ENCODE results near the gene PGS1. TPM values are rescaled to one million over a fixed set of nuclear protein-coding genes. Genes with fewer than 3 reads are reported as not detected.

Gene PGS1
- total and polyA plus RNA-seq, 8 donors = 11.9 to 209 (median 31.6) TPM

DNA sequence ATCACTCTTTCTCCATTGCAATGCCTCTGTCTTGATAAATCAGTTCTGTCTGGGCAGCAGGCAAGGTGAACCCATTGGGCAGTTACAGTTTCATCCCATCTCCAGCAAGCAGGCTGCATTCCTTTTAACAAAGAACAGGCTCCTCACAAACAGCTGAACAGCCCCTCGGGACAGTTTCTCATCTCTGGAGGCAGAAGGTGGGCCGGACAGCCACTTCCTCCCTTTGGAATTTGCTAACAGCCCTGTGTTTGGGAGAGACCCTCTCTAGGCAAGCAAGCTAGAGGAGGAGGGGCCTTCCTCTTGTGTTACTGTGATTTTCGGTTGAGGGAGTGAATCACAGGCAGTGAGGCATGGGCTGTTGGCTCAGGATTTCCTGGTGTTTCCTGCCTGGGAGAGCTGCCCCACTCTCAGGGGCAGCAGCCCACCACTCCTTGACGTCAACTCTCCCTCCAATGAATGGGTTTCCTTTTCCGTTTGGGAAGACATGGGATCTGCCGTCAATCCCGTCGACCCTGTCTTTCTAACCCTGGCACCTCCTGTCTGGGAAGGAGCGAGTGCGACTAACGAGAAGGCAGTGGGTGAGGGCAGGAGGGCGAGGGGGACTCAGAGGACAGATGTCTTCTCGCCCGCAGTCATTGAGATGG is 3.7 kb upstream of the PGS1 start:
- intact Hi-C loops (cut with DNase I; ENCODE audit: low total_unique reads) = loop anchor here (10.0 kb wide), 1 partner anchor 50 kb away; no protein-coding TSS in a partner anchor
- H3K9me3 ChIP-seq = no peaks in the 10 kb centered on the region
- peaks cover 8 to 31% (median 18%) of the 10 kb centered on the region in 4 donors for H3K4me1 ChIP-seq
- H3K27me3 ChIP-seq = no peaks in the 10 kb centered on the region
- no peak overlapping the region for H3K4me3 ChIP-seq
- H3K27ac ChIP-seq = peak overlapping the region; percentile 31 to 95 (median 77)
- WGBS, 5 donors = 65 to 71% (median 68%) methylated on average over 12 to 14 of the region's 14 CpGs
- no peak for DNase-seq
- TF ChIP-seq POLR2AphosphoS5 (IDR thresholded peaks at IDR 0.05) (peak in 1 of 3 donors; percentile 38), POLR2A (IDR thresholded peaks at IDR 0.05) (no peak), CTCF (IDR thresholded peaks at IDR 0.05) (no peak), EP300 (IDR thresholded peaks at IDR 0.05) (no peak)
- no peaks in the 10 kb centered on the region for H3K36me3 ChIP-seq

DNA sequence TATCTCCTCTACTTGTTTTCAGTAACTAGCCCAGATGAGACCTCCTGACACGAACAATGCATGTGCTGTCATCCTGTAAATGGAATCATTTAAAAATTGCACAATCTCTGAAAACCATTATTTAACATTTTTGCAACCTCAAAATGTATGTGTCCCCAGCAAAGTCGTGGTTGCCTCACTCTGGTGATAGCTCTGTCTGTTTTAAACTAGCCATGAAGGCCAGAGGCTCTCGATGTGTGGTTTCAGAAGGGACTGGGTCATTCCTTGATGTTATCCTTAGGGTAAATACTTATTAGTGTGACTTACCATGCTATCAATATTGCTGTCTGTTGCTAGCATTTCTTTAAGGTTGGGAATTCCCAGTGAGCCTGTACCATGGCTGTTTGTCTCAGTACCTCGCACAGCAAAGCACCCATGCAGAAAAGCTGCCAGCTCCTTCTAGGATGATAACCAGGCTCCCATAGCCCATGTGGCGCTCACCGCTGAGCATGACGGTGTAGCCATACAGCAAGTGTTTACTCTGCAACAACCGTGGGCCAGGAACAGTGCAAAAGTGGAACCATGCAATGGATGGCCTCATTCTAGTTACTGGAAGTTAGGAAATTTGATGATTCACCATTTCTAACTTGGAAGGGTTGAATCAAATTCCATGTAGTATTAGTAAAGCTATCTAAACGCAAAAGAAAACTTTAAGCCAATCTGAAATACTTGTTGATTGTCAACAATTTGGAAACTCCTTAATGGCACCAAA is 2.9 kb upstream of the PGS1 start:
- H3K36me3 ChIP-seq = no peaks in the 10 kb centered on the region
- H3K9me3 ChIP-seq = no peaks in the 10 kb centered on the region
- peak overlapping the region; percentile 31 to 95 (median 77) for H3K27ac ChIP-seq
- no peak overlapping the region for H3K4me3 ChIP-seq
- TF ChIP-seq CTCF (IDR thresholded peaks at IDR 0.05) = no peak
- peak; percentile 78 for TF ChIP-seq EP300 (IDR thresholded peaks at IDR 0.05)
- peak; percentile 58 to 97 (median 75) for TF ChIP-seq POLR2AphosphoS5 (IDR thresholded peaks at IDR 0.05)
- no peak for TF ChIP-seq POLR2A (IDR thresholded peaks at IDR 0.05)
- 37 to 54% (median 46%) methylated on average over 9 of the region's 9 CpGs for WGBS, 5 donors
- peaks cover 15 to 39% (median 26%) of the 10 kb centered on the region in 4 donors for H3K4me1 ChIP-seq
- intact Hi-C loops (cut with DNase I; ENCODE audit: low total_unique reads) = loop anchor here (10.0 kb wide), 1 partner anchor 49 kb away; no protein-coding TSS in a partner anchor
- DNase-seq = no peak
- no peaks in the 10 kb centered on the region for H3K27me3 ChIP-seq

DNA sequence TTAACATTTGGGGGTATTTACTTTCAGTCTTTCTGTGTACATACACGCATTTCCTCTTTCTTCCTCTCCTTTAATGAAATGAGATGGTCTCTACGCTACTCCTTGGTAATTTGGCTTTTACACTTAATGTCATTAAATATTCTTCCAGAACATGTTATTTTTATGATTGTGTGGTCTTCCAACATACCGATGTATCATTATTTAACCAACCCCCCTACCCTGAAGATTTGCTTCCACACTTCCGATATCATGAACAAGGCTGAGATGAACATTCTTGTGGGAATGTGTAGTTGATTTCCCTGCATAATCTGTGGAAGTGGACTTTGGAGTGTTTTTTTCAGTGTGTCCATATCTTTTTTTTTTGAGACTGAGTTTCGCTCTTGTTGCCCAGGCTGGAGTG is 2.3 kb upstream of the PGS1 start:
- H3K4me1 ChIP-seq = peaks cover 19 to 45% (median 32%) of the 10 kb centered on the region in 4 donors
- intact Hi-C loops (cut with DNase I; ENCODE audit: low total_unique reads) = loop anchor here (10.0 kb wide), 1 partner anchor 49 kb away; no protein-coding TSS in a partner anchor
- 73 to 84% (median 76%) methylated on average over 5 of the region's 5 CpGs for WGBS, 5 donors
- TF ChIP-seq POLR2AphosphoS5 (IDR thresholded peaks at IDR 0.05) (no peak), EP300 (IDR thresholded peaks at IDR 0.05) (no peak), POLR2A (IDR thresholded peaks at IDR 0.05) (no peak), CTCF (IDR thresholded peaks at IDR 0.05) (no peak)
- H3K27me3 ChIP-seq = no peaks in the 10 kb centered on the region
- H3K27ac ChIP-seq = peak overlapping the region in 4 of 5 donors; percentile 20 to 95 (median 86)
- H3K9me3 ChIP-seq = no peaks in the 10 kb centered on the region
- no peak overlapping the region for H3K4me3 ChIP-seq
- DNase-seq = no peak
- peaks cover 0 to 3% (median 0%) of the 10 kb centered on the region in 4 donors for H3K36me3 ChIP-seq

GRCh38 chr17:78377858-78378224 is 608 bp upstream of the PGS1 start:
- no peak for DNase-seq
- H3K36me3 ChIP-seq = peaks cover 0 to 3% (median 0%) of the 10 kb centered on the region in 4 donors
- H3K9me3 ChIP-seq = no peaks in the 10 kb centered on the region
- no peak for TF ChIP-seq POLR2AphosphoS5 (IDR thresholded peaks at IDR 0.05)
- no peak for TF ChIP-seq CTCF (IDR thresholded peaks at IDR 0.05)
- TF ChIP-seq EP300 (IDR thresholded peaks at IDR 0.05) = no peak
- TF ChIP-seq POLR2A (IDR thresholded peaks at IDR 0.05) = no peak
- peak overlapping the region; percentile 90 to 95 (median 93) for H3K27ac ChIP-seq
- H3K4me3 ChIP-seq = peak overlapping the region; percentile 84 to 98 (median 93)
- WGBS, 5 donors = 30 to 53% (median 43%) methylated on average over 6 to 14 of the region's 14 CpGs
- intact Hi-C loops (cut with DNase I; ENCODE audit: low total_unique reads) = loop anchor here (10.0 kb wide), 1 partner anchor 47 kb away; no protein-coding TSS in a partner anchor
- no peaks in the 10 kb centered on the region for H3K27me3 ChIP-seq
- peaks cover 31 to 62% (median 46%) of the 10 kb centered on the region in 4 donors for H3K4me1 ChIP-seq

Data from stomach (tissue), 9 donors.